GM19372 (cell line): Measurements from ENCODE around the gene TWNK.
A peak's percentile ranks its signal among the peaks of the same experiment; 100 is the strongest.

Experiments
- ATAC-seq: cut with Tn5 transposase; IDR thresholded peaks from one replicate; pipeline ENCODE4 v1.9.1; 2021; ENCODE audit warnings: mild to moderate bottlenecking, low read depth, moderate library complexity; ENCODE audit not compliant: unreplicated experiment

TWNK gene

GRCh38 chr10:101042667-101043362, 55.5 kb downstream of the TWNK start:
- peak; percentile 93 for ATAC-seq

GRCh38 chr10:101043363-101043707, 56.0 kb downstream of the TWNK start:
- ATAC-seq, result no peak
